ENCODE results near the gene RNF220.

RNF220 gene

DNA sequence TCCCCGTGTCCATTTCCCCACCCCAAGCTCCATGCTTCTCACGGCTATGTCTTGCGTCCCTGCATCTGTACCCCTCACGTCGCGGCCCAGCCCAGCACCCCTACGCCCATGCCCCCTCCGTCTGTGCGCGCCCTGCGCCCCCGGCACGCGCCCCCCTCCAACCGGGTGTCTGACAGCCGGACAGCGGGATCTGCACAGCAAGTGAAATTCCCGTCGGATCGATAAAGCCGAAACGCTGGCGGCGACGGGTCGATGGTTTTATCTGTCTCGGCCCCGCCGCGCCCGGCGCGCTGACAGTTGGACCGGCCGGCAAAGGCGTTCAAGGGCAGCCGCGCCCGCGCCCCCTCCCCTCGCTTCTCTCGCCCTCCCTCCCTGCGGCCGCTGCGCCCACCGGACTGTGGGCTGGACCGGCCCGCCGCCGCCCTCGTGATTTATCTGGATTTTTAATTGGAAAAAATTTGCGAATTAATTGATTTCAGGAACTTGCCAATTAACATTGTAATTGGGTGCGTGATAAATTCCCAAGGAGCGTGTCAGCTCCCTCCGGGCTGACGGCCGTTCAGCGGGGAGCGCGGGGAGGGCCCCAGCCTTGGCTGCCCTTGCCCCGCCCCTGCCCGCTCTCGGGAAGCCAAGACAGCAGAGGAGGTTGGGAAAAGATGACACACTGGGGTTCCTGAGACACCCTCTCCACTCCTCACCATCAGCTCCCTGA, 212.1 kb downstream of the RNF220 start:
- DNase-seq: no peak

GRCh38 chr1:44617703-44618029, 212.6 kb downstream of the RNF220 start:
- DNase-seq: no peak

DNA sequence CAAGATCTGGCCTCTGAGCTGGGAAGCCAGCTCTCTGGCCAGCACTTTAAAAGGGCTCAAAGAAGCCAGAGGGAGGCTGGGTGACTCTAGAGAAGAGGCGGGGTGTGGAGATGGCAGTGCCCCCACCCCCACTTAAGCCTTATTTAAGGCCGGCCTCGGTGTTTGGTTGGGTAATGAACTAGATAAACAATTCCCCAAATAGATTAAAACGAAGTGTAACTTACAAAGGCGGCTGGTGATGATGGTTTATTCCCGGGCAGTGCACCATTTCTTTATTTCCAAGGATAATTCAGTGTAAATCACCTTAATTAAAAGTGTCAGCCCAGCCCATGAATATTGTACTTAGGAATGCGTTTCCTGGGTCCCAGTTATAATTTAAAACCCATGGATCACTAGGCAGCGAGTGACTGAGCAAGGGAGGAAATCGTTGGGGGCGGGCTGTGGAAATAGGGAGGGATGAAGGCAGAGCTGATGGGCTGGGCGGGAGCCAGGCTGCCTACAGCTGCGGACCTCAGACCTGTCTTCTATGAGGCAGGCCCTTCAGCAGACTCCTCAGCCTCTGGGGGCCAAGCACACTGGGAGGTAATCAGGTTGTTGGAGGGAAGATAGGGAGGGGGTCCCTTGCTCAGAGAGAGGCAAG, 214.3 kb downstream of the RNF220 start:
- DNase-seq: no peak

- no peak for DNase-seq
Observed at GRCh38 chr1:44620072-44620471, 215.0 kb downstream of the RNF220 start.

- DNase-seq: no peak
Observed at GRCh38 chr1:44621841-44622286, 216.8 kb downstream of the RNF220 start.

GRCh38 chr1:44624268-44624901, 219.3 kb downstream of the RNF220 start:
- peak; percentile 15 for DNase-seq

DNA sequence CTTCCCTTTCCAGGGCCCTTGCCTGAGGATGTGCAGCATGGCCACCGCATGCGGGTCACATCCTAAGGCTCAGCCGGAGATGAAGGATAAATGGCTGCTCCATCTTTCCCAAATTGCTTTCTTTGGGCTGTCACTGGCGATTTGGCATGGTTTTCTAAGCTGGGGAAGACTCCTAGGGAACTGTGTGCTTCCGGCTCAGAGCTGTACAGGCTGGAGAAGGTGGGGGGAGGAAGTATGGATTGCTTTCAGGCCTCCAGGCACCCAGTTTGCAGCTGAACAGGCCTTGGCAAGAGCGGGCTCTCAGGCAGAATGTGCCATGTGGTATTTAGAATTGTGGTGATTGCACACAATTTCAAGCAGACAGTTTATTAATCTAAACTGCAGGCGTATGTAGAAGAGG, 220.3 kb downstream of the RNF220 start:
- DNase-seq: no peak

DNA sequence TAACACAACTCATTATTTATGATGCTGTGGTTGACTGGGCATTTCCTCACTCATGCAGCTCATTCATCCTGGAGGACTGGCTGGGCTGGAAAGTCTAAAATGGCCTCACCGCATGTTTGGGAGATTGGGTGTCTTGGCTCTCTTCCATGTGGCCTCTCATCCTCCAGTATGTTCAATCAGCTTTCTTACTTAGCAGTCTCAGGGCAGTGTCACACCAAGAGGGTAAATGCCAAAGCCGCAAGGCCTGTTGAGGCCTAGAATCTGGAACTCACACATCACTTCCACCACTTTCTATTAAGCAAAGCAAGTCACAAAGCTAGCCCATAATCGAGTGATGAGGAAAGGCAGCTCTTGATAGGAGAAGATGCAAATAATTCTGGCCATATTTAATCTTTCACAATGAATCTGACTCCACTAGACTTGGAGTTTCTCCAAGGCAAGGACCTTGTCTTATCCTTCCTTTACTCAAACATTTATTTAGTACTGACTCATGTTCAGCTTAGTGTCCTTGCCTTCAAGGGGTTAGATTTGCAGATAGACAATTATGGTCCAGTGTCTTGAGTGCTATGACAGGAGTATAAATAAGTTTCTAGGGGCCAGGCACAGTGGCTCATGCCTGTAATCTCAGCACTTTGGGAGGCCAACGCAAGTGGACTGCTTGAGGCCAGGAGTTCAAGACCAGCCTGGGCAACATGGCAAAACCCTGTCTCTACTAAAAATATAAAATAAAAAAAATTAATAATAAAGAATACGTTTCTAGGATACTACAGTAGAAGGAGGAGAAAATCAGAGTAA, 224.1 kb downstream of the RNF220 start:
- peak; percentile 29 for DNase-seq

DNA sequence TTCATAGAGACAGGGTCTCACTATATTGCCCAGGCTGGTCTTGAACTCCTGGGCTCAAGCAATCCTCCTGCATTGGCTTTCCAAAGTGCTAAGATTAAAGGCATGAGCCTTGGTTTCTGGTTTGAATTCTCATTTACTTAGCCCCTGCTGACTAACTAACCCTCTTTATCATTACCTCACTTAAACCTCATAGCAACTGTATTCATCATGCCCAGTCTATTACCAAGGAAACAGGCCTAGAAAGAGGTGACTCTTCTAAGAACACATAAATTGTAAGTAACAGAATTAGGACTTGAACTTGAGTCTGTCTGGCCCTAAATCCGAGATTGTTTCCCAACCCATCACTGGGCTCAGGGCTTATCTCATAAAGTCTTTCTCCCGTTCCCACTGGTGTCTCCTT, 225.1 kb downstream of the RNF220 start:
- no peak for DNase-seq

- DNase-seq: peak; percentile 69
Observed at GRCh38 chr1:44631333-44631646, 226.2 kb downstream of the RNF220 start.

DNA sequence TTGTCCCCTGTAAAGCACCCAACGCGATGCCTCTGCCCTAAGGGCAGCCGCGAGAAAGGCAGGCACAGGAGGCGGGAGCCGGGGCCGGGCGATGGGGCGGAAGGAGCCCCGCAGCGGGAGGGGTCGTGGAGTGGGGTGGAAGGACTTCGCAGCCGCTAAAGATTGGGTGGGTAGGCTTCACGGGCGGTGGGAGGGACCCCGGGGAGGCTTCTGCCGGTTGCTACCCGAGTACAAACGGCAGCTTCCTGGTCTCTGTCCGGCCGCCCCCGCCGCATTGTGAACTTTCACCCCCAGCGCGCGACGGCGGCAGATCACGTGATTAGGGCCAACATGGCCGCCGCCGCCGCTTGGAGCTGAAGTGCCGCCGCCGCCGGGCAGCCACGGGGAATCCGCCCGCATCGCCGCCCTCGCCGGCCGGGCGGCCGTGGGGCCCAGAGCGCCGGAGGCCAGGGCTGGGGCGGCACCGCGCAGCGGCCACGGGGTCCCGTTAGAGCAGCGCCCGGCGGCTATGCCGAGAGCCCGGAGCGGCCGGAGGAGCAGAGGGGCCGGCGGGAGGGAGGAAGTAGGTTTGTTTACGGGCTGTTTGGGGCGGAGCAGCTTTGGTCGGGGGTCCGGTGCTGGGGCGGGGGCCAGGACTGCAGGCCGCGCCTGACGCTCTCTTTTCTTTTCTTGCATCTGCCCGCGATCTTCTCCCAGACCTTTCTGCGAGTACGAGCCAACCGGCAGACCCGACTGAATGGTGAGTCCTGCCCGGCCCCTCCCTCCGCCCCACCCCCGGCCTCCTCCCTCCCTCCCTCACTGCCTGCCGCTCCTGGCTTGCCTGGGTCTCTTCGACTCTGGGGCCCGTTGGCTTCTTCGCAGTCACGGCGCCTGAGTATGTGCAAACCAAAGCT, 226.8 kb downstream of the RNF220 start:
- peak; percentile 92 for DNase-seq

GRCh38 chr1:44632598-44632997, 227.5 kb downstream of the RNF220 start:
- peak; percentile 86 for DNase-seq

GRCh38 chr1:44634606-44635189, 229.6 kb downstream of the RNF220 start:
- DNase-seq: no peak

- no peak for DNase-seq
Observed at GRCh38 chr1:44635439-44635838, 230.4 kb downstream of the RNF220 start.

DNA sequence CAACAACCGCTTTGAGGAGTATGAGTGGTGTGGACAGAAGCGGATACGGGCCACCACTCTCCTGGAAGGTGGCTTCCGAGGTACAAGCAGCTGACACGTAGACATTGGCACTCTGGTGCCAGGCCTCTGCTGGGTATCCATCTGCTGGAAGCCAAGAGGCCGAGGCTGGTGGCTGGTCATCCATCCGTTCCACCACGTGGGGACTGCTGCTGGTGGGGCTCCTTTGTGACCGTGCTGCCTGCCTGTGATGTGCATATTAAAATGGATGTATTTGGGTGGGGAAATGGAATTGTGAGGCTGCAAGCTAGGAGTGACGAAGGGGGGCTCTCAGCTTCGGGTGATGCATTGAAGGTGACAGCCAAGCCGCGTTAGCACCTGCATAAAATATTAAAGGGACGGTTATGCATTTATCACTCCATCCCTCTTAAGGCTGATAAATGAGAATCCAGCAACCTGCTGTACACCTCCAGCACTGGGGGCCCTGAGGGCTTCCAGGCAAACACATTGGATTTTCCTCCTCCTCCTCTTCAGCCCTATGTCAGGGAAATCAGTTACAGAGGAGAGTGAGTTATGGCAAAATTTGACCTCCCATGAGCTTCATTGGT, 231.1 kb downstream of the RNF220 start:
- DNase-seq: no peak

DNA sequence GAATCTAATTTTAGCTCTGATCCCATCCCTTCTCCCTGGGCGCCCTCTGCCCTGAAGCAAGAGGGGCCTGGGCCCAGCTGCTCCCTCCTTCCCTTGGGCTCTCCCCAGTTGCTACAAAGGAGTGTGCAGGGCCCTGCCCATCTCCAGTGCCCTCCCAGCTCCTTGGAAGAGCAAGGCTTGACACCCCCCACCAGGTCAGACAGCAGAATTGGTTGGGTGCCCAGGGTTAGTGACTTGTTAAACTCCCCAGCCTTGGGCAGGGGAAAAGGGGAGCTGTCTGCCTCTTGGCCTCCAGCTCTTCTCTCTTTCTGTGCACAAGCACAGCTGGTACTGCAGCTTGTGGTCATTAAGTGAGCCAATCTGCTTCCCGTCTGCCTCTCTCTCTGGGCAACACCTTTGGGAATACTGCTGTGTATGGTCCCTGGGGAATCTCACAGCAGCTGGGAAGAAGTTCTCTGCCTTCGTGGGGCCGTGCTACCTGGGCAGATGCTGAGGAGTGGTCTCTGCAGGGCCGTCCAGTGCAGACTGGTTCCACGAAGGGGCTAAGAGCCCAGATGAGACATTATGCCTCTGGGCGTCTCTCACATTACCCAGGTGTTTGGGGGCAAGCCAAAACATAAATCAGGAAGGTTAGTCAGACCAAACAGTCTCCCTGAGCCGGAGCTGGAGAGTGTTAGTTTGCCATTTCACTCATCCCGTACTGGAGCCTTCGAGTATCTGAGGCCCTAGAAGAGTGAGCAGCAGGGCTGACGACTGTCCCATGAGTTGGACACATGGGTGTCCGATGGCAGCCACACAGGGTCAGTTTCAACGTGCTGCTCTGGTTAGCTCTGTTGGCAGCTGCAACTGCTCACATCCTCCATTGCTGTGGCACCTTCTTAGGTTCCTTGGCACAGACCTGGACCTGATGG, 231.9 kb downstream of the RNF220 start:
- DNase-seq: peak; percentile 82

- DNase-seq: peak; percentile 98
Observed at GRCh38 chr1:44637702-44638411, 232.8 kb downstream of the RNF220 start.

DNA sequence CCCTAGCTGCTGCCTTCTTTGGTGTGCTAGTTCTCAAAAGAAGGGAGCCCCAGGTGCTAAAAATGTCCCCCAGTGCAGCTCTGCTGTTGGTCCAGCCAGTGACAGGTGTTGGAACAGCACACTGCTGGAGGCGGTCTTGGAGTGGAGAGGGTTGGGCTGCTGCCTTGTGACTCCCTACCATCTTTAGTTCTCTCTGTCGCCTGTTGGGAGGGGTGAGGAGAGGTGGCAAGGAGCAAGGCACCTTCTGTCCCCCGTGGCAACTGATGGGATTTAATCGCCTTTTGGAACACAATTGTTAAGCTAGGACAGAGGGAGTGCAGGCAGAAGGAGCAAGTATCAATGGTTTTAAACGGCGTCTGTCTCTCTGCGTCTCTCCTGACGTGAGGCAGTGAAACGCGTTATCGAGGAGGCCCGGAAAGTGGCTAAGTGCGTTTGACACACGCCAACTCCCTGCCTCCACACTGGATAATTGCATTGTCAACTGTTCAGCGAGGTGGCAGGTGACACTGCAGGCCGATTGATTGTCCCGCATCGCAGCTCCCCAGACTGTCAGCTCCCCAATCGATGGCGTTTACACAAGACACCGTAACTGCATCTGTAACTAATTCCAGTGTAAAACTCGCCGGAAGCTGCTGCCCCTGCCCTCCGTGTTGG, 235.3 kb downstream of the RNF220 start:
- DNase-seq: no peak

Data from hematopoietic multipotent progenitor cell treated with erythropoietin and hydrocortisone succinate and interleukin-3 and kit ligand, for 8 days (in vitro differentiated cells).